Activated CD8-positive, alpha-beta memory T cell treated with anti-CD3 and anti-CD28 coated beads, Interleukin-2, amount 10 ng/mL, durations not matched to agents 7 days and 5 days (primary cell): ENCODE results near the gene VIT. TPM values are rescaled to one million over a fixed set of nuclear protein-coding genes. Genes with fewer than 3 reads are reported as not detected.

Source experiments
- ATAC-seq: fragments of 150-1000 bp; cut with Tn5 transposase; one replicate; pipeline ENCODE4 v1.10.0; 2021; ENCODE audit warnings: moderate library complexity
- CTCF ChIA-PET: fragments of 350-600 bp; sonication (Branson Sonifier 250); formaldehyde crosslinking; loops from one replicate; lab custom pipeline; 2021; ENCODE audit warnings: antibody characterized with exemption; lab: Charles Lee
- DNase-seq: peaks from one replicate; pipeline ENCODE4 v3.0.0-alpha.2; 2020
- H3K27ac Mint-ChIP-seq: one replicate; pipeline ENCODE4 v1.8.0; 2021; ENCODE audit warnings: mild to moderate bottlenecking, mixed read lengths
- H3K27me3 Mint-ChIP-seq: one replicate; pipeline ENCODE4 v1.8.0; 2021; ENCODE audit warnings: mixed read lengths
- H3K36me3 Mint-ChIP-seq: one replicate; pipeline ENCODE4 v1.8.0; 2021; ENCODE audit warnings: mild to moderate bottlenecking, mixed read lengths
- H3K4me1 Mint-ChIP-seq: one replicate; pipeline ENCODE4 v1.8.0; 2021; ENCODE audit warnings: mixed read lengths
- H3K4me3 Mint-ChIP-seq: one replicate; pipeline ENCODE4 v1.8.0; 2021; ENCODE audit warnings: mild to moderate bottlenecking, moderate library complexity, mixed read lengths
- H3K9me3 Mint-ChIP-seq: one replicate; pipeline ENCODE4 v1.8.0; 2022; ENCODE audit warnings: low read depth, mixed read lengths
- total RNA-seq, 2 experiments: library from RNA; stranded (reverse); gene quantifications; one replicate each; pipeline ENCODE4 v1.2.3, GENCODE V29; 2021

The VIT gene
- total RNA-seq = not detected

DNA sequence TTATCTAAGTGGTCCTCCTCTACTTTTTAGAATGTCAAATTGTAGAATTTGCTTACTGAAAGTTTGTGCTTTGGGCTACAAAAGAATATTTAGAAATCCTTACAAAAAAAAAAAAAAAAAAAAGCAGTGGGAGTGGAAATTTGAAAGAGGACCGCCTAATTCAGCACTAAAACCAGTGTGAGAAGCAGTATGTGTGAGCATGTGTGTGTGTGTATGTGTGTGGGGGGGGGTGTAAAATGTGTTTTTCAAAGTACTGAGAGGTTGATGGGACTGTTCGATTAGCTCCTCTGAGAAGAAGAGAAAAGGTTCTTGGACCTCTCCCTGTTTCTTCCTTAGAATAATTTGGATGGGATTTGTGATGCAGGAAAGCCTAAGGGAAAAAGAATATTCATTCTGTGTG, at the start of gene VIT:
VIT (plus strand) TSS at position 175 of the 400 bp plus-strand sequence. CDS start 19,664 bp downstream, outside the sequence.
- Mint-ChIP-seq H3K27ac (no peak within 1 kb of the TSS), H3K4me1 (peaks cover 5% of the 10 kb centered on the region), H3K9me3 (no peaks in the 10 kb centered on the region), H3K36me3 (no peaks in the 10 kb centered on the region), H3K4me3 (no peak within 1 kb of the TSS), H3K27me3 (peaks cover 29% of the 10 kb centered on the region)
- CTCF ChIA-PET = no interaction called here
- ATAC-seq = no peak
- no peak for DNase-seq

DNA sequence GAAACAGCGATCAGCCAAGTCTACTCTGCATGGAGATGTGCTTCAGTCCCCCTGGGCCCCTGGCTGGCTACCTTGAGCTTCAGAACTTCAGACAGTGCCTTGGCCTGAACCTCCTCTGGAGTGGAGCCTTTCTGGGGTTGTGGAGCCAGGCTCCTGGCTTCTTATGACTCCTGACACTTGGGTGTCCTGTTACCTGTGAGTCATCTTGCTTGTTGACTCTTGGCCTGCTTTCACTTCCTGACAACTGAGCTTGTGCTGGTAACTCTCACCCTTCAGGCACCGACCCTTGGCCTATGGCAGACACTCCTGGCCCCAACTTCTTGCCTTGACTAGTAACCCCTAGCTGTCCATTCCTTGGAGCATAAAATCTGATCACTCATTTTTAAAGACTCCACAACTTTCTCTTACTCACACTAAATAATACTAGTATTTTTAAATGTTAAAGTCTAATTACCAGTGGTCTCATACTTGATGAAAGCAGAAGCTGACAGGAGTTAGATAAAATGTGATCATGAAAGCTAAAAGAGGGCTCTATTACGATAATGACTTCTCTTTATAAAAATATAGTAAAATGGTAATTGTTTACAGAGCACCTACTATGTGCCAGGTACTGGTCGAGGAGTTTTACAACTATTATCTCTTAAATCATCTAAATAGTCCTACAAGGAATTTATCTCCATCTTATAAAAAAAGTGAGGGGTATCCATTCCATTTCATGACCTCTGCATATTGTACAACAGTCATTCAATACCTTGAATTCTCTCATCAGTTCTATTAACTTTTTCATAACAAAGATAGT, 46.3 kb upstream of the VIT start:
- CTCF ChIA-PET = interaction anchor here (1.3 kb wide), 1 partner anchor 14 kb away, joined by 6 read pairs; no protein-coding TSS in a partner anchor
- Mint-ChIP-seq H3K9me3 (no peaks in the 10 kb centered on the region), H3K36me3 (no peaks in the 10 kb centered on the region), H3K27ac (no peak overlapping the region), H3K4me3 (no peak overlapping the region), H3K27me3 (peaks cover 5% of the 10 kb centered on the region), H3K4me1 (peaks cover 5% of the 10 kb centered on the region)
- DNase-seq (peak; percentile 45), ATAC-seq (peak; percentile 55)

GRCh38 chr2:36653155-36653554, 43.4 kb upstream of the VIT start:
- Mint-ChIP-seq H3K27ac (no peak overlapping the region), H3K4me1 (peaks cover 5% of the 10 kb centered on the region), H3K4me3 (no peak overlapping the region), H3K27me3 (peaks cover 7% of the 10 kb centered on the region), H3K36me3 (no peaks in the 10 kb centered on the region), H3K9me3 (no peaks in the 10 kb centered on the region)
- CTCF ChIA-PET = interaction anchor here (0.7 to 1.2 kb wide), 2 partner anchors 11 to 80 kb away, joined by 3 to 4 read pairs; no protein-coding TSS in a partner anchor
- no peak for ATAC-seq
- DNase-seq = no peak

DNA sequence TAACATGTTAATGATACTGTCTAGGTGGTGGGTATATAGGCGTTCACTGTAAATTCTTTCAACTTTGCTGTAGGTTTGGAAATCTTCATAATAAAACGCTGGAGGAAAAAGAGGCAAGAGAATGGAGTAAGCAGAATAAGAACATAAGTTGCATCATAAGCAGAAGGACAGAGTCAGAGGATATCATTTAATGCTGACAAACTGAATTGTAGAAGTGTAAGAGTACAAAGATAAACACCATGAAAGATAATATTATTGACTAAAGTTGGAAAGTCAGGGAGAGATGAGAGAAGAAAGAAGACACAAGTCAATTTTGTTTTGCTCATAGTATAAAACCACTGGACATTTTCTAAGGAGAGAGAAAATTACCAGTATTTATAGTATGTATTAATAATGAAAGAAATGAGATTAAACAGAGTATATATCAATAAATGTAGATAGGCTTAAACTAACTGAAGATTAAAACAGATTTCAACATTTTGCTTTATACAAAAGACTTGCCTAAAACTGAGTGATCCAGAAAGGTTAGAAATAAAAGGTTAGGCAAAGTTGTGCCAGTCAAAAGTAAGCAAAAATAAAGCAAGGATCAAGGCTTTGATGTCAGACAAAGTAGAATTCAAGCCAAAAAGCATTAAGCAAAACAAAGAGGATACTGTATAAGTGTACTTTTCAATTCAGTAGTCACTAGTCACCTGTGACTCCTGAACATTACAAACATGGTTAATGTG, 42.4 kb upstream of the VIT start:
- no peak for DNase-seq
- Mint-ChIP-seq H3K4me3 (no peak overlapping the region), H3K36me3 (no peaks in the 10 kb centered on the region), H3K27me3 (peaks cover 9% of the 10 kb centered on the region), H3K4me1 (peaks cover 5% of the 10 kb centered on the region), H3K27ac (no peak overlapping the region), H3K9me3 (no peaks in the 10 kb centered on the region)
- no peak for ATAC-seq
- CTCF ChIA-PET = interaction anchor here (1.2 kb wide), 1 partner anchor 10 kb away, joined by 3 read pairs; no protein-coding TSS in a partner anchor

- ATAC-seq (no peak), DNase-seq (no peak)
- no peaks in the 10 kb centered on the region for H3K4me1 Mint-ChIP-seq
- H3K27me3 Mint-ChIP-seq = peaks cover 9% of the 10 kb centered on the region
- H3K36me3 Mint-ChIP-seq = no peaks in the 10 kb centered on the region
- no peaks in the 10 kb centered on the region for H3K9me3 Mint-ChIP-seq
- no peak overlapping the region for H3K27ac Mint-ChIP-seq
- CTCF ChIA-PET = interaction anchor here (0.9 kb wide), 1 partner anchor 9 kb away, joined by 3 read pairs; no protein-coding TSS in a partner anchor
- H3K4me3 Mint-ChIP-seq = no peak overlapping the region
These were observed 41.1 kb upstream of the VIT start for GRCh38 chr2:36655453-36655852.

- H3K4me1 Mint-ChIP-seq = no peaks in the 10 kb centered on the region
- DNase-seq (no peak), ATAC-seq (no peak)
- CTCF ChIA-PET = no interaction called here
- H3K27ac Mint-ChIP-seq = no peak overlapping the region
- no peaks in the 10 kb centered on the region for H3K36me3 Mint-ChIP-seq
- H3K4me3 Mint-ChIP-seq = no peak overlapping the region
- H3K27me3 Mint-ChIP-seq = peaks cover 4% of the 10 kb centered on the region
- no peaks in the 10 kb centered on the region for H3K9me3 Mint-ChIP-seq
These were observed 38.8 kb upstream of the VIT start for GRCh38 chr2:36657703-36658102.

GRCh38 chr2:36658277-36658748, 38.2 kb upstream of the VIT start:
- Mint-ChIP-seq H3K27me3 (peaks cover 4% of the 10 kb centered on the region), H3K9me3 (no peaks in the 10 kb centered on the region), H3K36me3 (no peaks in the 10 kb centered on the region), H3K4me1 (no peaks in the 10 kb centered on the region), H3K27ac (no peak overlapping the region), H3K4me3 (no peak overlapping the region)
- DNase-seq (no peak), ATAC-seq (no peak)
- CTCF ChIA-PET = interaction anchor here (0.9 kb wide), 1 partner anchor 10 kb away, joined by 4 read pairs; no protein-coding TSS in a partner anchor

GRCh38 chr2:36659218-36659617, 37.3 kb upstream of the VIT start:
- DNase-seq = no peak
- Mint-ChIP-seq H3K4me1 (no peaks in the 10 kb centered on the region), H3K27me3 (peaks cover 4% of the 10 kb centered on the region), H3K4me3 (no peak overlapping the region), H3K36me3 (no peaks in the 10 kb centered on the region), H3K27ac (no peak overlapping the region), H3K9me3 (no peaks in the 10 kb centered on the region)
- CTCF ChIA-PET = no interaction called here
- ATAC-seq = no peak

DNA sequence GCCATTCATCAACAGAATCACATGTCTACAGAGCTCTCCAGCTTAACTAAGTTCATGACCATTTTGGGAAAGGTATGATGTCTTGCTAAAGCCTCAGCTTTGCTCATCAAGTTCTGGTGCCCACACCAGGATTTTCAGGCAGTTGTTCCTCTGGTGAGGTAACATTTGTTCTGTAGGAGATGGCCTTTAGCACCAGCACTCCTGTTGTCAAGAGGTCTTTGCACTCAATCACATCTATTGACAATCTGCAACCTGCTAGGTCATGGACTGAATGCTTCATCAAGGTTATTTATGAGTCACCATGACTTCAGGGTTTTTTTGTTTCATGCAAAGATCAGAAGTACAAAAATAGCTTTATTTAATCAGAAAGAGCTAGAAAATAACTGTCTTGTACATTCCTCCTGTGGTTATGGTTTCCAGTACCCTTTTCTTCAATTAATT, 36.6 kb upstream of the VIT start:
- DNase-seq (no peak), ATAC-seq (no peak)
- H3K4me1 Mint-ChIP-seq = no peaks in the 10 kb centered on the region
- no peaks in the 10 kb centered on the region for H3K9me3 Mint-ChIP-seq
- no peak overlapping the region for H3K4me3 Mint-ChIP-seq
- CTCF ChIA-PET = no interaction called here
- peaks cover 4% of the 10 kb centered on the region for H3K27me3 Mint-ChIP-seq
- H3K36me3 Mint-ChIP-seq = no peaks in the 10 kb centered on the region
- no peak overlapping the region for H3K27ac Mint-ChIP-seq

GRCh38 chr2:36662638-36663037, 33.9 kb upstream of the VIT start:
- no peak for ATAC-seq
- Mint-ChIP-seq H3K36me3 (no peaks in the 10 kb centered on the region), H3K4me3 (no peak overlapping the region), H3K27ac (no peak overlapping the region), H3K9me3 (no peaks in the 10 kb centered on the region), H3K27me3 (peaks cover 7% of the 10 kb centered on the region), H3K4me1 (no peaks in the 10 kb centered on the region)
- DNase-seq = no peak
- CTCF ChIA-PET = interaction anchor here (0.8 to 1.0 kb wide), 2 partner anchors 18 to 169 kb away, joined by 3 to 4 read pairs; no protein-coding TSS in a partner anchor

DNA sequence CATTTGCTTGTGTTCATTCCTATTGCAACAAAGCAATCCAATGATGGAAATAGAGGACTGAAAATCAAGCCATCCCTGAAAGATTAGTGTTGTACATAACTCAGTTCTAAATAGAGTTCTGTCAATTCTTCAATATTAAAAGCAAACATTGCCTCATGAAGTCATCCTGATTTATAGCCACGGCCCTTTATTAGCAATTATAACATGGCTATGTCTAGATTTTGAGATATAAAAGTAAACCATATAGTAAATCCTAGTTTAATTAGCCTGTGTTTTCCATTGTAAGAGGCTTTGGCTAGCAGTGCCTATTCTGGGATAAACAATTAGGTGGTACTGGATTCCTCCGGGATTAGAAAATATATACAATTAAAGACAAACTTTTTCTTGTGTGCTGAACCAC, 33.2 kb upstream of the VIT start:
- no peaks in the 10 kb centered on the region for H3K36me3 Mint-ChIP-seq
- no peak overlapping the region for H3K4me3 Mint-ChIP-seq
- CTCF ChIA-PET = interaction anchor here (1.0 to 1.7 kb wide), 2 partner anchors 17 to 313 kb away, joined by 3 to 7 read pairs; no protein-coding TSS in a partner anchor
- DNase-seq (no peak), ATAC-seq (no peak)
- peaks cover 9% of the 10 kb centered on the region for H3K27me3 Mint-ChIP-seq
- H3K27ac Mint-ChIP-seq = no peak overlapping the region
- H3K4me1 Mint-ChIP-seq = no peaks in the 10 kb centered on the region
- H3K9me3 Mint-ChIP-seq = no peaks in the 10 kb centered on the region

DNA sequence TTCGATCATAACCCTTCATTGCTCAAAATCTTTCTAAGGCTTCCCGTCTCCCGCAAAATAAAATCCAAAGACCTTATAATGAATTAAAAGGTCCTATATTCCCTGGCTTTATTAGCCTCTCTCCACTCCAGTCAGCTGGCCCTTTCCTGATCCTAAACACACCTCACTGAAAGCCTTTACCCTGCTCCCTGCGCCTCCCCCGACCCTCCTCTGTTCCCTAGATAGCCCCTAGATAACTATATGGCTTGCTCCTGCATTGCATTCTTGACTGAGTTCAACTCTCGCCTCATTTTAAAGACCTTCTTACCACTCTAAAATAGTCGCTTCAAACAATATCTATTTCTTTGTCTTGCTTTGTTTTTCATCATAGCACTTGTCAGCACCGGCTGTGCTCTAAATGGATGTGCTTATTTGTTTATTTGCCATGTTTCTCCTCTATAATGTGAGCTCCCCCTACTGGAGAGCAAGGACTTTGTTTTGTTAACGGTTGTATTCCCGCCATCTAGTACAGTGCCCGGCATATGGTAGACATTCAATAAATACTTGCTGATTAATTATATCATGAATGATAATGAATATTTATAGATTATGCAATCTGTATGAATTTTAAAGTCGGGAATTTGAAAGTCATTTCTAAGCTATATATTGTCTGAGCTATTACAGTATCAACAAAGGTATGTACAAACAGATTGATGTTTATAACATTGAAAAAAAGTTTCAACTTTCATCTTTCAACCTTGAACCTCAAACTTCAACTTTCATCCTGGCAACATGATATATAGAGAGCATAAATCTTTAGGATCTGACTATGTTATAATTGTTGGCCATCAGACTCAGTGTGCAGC, 32.4 kb upstream of the VIT start:
- Mint-ChIP-seq H3K36me3 (no peaks in the 10 kb centered on the region), H3K4me3 (no peak overlapping the region), H3K27ac (no peak overlapping the region), H3K9me3 (no peaks in the 10 kb centered on the region), H3K27me3 (peaks cover 10% of the 10 kb centered on the region), H3K4me1 (no peaks in the 10 kb centered on the region)
- ATAC-seq = peak; percentile 68
- CTCF ChIA-PET = interaction anchor here (0.7 to 1.7 kb wide), 12 partner anchors 9 to 314 kb away, joined by 3 to 7 read pairs (median 4); no protein-coding TSS in a partner anchor
- no peak for DNase-seq
